Parathyroid adenoma (tissue), 2 donors: Measurements from ENCODE around the gene R3HDM2.

Source experiments
- H2AFZ ChIP-seq: fragments of 300-600 bp; sonication (generic); one replicate; pipeline ENCODE4 v1.7.0; 2017; ENCODE audit warnings: antibody characterized with exemption, mild to moderate bottlenecking
- H3K27ac ChIP-seq: fragments of 300-600 bp; sonication (generic); one replicate; pipeline ENCODE4 v1.7.0; 2017
- H3K27me3 ChIP-seq: fragments of 300-600 bp; sonication (generic); one replicate; pipeline ENCODE4 v1.7.0; 2017; ENCODE audit warnings: low read length; ENCODE audit not compliant: control insufficient read depth, insufficient read depth
- H3K36me3 ChIP-seq: fragments of 300-600 bp; sonication (generic); one replicate; pipeline ENCODE4 v1.7.0; 2017; ENCODE audit warnings: low read length; ENCODE audit not compliant: control insufficient read depth, insufficient read depth
- H3K4me1 ChIP-seq: fragments of 300-600 bp; sonication (generic); one replicate; pipeline ENCODE4 v1.7.0; 2017; ENCODE audit warnings: control low read depth
- H3K4me2 ChIP-seq: fragments of 300-600 bp; sonication (generic); one replicate; pipeline ENCODE4 v1.7.0; 2017; ENCODE audit warnings: low read length
- H3K4me3 ChIP-seq: fragments of 300-600 bp; sonication (generic); one replicate; pipeline ENCODE4 v1.7.0; 2017; ENCODE audit warnings: low read depth, low read length
- H3K79me2 ChIP-seq: fragments of 300-600 bp; sonication (generic); one replicate; pipeline ENCODE4 v1.7.0; 2017; ENCODE audit warnings: control low read depth
- H3K9ac ChIP-seq: fragments of 300-600 bp; sonication (generic); one replicate; pipeline ENCODE4 v1.7.0; 2017; ENCODE audit warnings: mild to moderate bottlenecking
- H3K9me3 ChIP-seq: fragments of 300-600 bp; sonication (generic); one replicate; pipeline ENCODE4 v1.7.0; 2017; ENCODE audit warnings: low read length; ENCODE audit not compliant: control insufficient read depth
- TF ChIP-seq, protein P1 (sequence below): fragments of 300-600 bp; sonication (generic); IDR thresholded peaks from one replicate; pipeline ENCODE4 v1.7.0; 2017; ENCODE audit warnings: antibody characterized with exemption, mild to moderate bottlenecking
- donor health status: primary hyperparathyroidism.

The R3HDM2 gene

DNA sequence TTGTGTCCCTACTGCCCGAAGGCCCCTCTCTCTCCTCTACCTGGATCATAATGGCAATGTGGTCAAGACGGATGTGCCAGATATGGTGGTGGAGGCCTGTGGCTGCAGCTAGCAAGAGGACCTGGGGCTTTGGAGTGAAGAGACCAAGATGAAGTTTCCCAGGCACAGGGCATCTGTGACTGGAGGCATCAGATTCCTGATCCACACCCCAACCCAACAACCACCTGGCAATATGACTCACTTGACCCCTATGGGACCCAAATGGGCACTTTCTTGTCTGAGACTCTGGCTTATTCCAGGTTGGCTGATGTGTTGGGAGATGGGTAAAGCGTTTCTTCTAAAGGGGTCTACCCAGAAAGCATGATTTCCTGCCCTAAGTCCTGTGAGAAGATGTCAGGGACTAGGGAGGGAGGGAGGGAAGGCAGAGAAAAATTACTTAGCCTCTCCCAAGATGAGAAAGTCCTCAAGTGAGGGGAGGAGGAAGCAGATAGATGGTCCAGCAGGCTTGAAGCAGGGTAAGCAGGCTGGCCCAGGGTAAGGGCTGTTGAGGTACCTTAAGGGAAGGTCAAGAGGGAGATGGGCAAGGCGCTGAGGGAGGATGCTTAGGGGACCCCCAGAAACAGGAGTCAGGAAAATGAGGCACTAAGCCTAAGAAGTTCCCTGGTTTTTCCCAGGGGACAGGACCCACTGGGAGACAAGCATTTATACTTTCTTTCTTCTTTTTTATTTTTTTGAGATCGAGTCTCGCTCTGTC is 26.1 kb upstream of the R3HDM2 start:
- H3K79me2 ChIP-seq = no peaks in the 10 kb centered on the region
- TF ChIP-seq, protein P1, sequence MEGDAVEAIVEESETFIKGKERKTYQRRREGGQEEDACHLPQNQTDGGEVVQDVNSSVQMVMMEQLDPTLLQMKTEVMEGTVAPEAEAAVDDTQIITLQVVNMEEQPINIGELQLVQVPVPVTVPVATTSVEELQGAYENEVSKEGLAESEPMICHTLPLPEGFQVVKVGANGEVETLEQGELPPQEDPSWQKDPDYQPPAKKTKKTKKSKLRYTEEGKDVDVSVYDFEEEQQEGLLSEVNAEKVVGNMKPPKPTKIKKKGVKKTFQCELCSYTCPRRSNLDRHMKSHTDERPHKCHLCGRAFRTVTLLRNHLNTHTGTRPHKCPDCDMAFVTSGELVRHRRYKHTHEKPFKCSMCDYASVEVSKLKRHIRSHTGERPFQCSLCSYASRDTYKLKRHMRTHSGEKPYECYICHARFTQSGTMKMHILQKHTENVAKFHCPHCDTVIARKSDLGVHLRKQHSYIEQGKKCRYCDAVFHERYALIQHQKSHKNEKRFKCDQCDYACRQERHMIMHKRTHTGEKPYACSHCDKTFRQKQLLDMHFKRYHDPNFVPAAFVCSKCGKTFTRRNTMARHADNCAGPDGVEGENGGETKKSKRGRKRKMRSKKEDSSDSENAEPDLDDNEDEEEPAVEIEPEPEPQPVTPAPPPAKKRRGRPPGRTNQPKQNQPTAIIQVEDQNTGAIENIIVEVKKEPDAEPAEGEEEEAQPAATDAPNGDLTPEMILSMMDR = no peak
- peaks cover 24% of the 10 kb centered on the region for H3K4me1 ChIP-seq
- H3K27me3 ChIP-seq = no peaks in the 10 kb centered on the region
- no peak overlapping the region for H3K9ac ChIP-seq
- no peaks in the 10 kb centered on the region for H3K36me3 ChIP-seq
- H3K4me3 ChIP-seq = no peak overlapping the region
- H3K4me2 ChIP-seq = no peak overlapping the region
- no peak overlapping the region for H2AFZ ChIP-seq
- H3K9me3 ChIP-seq = no peaks in the 10 kb centered on the region
- H3K27ac ChIP-seq = no peak overlapping the region

DNA sequence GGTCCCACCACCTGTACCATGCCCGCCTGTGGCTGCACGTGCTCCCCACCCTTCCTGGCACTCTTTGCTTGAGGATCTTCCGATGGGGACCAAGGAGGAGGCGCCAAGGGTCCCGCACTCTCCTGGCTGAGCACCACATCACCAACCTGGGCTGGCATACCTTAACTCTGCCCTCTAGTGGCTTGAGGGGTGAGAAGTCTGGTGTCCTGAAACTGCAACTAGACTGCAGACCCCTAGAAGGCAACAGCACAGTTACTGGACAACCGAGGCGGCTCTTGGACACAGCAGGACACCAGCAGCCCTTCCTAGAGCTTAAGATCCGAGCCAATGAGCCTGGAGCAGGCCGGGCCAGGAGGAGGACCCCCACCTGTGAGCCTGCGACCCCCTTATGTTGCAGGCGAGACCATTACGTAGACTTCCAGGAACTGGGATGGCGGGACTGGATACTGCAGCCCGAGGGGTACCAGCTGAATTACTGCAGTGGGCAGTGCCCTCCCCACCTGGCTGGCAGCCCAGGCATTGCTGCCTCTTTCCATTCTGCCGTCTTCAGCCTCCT is 25.4 kb upstream of the R3HDM2 start:
- Histone ChIP-seq H2AFZ (peak overlapping the region; percentile 71), H3K9me3 (no peaks in the 10 kb centered on the region), H3K79me2 (no peaks in the 10 kb centered on the region), H3K4me2 (peak overlapping the region; percentile 15), H3K4me1 (peaks cover 22% of the 10 kb centered on the region), H3K27me3 (no peaks in the 10 kb centered on the region), H3K27ac (no peak overlapping the region), H3K4me3 (no peak overlapping the region), H3K36me3 (no peaks in the 10 kb centered on the region), H3K9ac (no peak overlapping the region)
- TF ChIP-seq, protein P1 = peak; percentile 72

GRCh38 chr12:57455374-57456144 is 24.7 kb upstream of the R3HDM2 start:
- H3K27me3 ChIP-seq = no peaks in the 10 kb centered on the region
- no peaks in the 10 kb centered on the region for H3K9me3 ChIP-seq
- no peak overlapping the region for H3K9ac ChIP-seq
- H3K36me3 ChIP-seq = no peaks in the 10 kb centered on the region
- no peak overlapping the region for H3K4me3 ChIP-seq
- TF ChIP-seq, protein P1 = no peak
- peaks cover 22% of the 10 kb centered on the region for H3K4me1 ChIP-seq
- H3K79me2 ChIP-seq = no peaks in the 10 kb centered on the region
- H3K27ac ChIP-seq = peak overlapping the region; percentile 13
- peak overlapping the region; percentile 15 for H3K4me2 ChIP-seq
- H2AFZ ChIP-seq = peak overlapping the region; percentile 71

DNA sequence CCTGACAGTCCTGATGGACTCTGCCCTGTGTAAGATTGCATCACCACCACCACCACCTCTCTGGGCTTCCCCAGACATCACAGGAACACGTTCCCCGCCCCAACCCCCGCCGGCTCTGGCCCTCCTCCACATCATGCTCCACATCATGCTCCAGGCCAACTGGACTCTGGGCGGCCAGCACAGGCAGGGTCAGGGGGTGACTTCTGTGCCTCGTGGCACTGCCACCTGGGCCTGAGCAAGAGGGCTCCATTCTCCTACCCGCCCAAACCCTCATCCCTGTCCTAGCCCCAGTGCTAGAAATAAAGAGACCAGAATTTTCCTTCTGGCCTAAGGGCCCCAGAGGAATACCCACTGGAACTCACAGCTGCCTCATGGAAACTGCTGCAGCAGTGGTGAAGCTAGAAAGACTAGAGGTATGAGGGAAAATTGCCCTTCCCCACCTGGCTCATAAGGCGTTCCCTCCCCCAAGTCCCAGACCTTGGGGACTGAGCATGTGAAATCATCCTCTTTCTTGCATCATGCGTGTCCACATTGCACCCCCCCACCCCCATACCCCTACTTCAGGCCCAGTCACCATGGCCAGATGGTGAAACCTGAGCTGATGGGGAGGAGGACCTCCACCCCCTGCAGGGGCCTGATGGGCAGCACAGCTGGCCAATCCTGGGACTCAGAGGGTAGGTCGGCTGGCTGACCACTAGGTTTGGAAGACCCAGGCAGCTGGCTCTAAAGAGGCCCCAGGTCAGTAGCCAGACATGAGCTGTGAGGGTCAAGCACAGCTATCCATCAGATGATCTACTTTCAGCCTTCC is 23.9 kb upstream of the R3HDM2 start, which contains the start of gene INHBE:
TSS of gene INHBE (plus strand) at position 742 of the 808 bp plus-strand sequence. CDS start 230 bp downstream, outside the sequence.
- Histone ChIP-seq H3K79me2 (no peaks in the 10 kb centered on the region), H3K4me1 (peaks cover 22% of the 10 kb centered on the region), H3K27ac (peak within 1 kb of the TSS; percentile 66), H3K27me3 (no peaks in the 10 kb centered on the region), H3K4me3 (no peak within 1 kb of the TSS), H3K9me3 (no peaks in the 10 kb centered on the region), H3K9ac (no peak within 1 kb of the TSS), H3K4me2 (peak within 1 kb of the TSS; percentile 15), H2AFZ (peak within 1 kb of the TSS; percentile 71), H3K36me3 (no peaks in the 10 kb centered on the region)
- TF ChIP-seq, protein P1 = no peak
